SK-N-SH (cell line): ENCODE data around the gene SLX4IP. TPM values are rescaled to one million over a fixed set of nuclear protein-coding genes. Genes with fewer than 3 reads are reported as not detected.

Source experiments
- CTCF ChIA-PET: fragments of 300-600, 350-600 bp; formaldehyde crosslinking; extraction: SDS; loops from one replicate; lab custom pipeline; 2021; lab: Yijun Ruan, JAX
- POLR2A ChIA-PET: fragments of 350-600 bp; sonication (Branson Sonifier 250); formaldehyde crosslinking; extraction: SDS; loops from one replicate; lab custom pipeline; 2020; ENCODE audit warnings: antibody characterized with exemption, inconsistent platforms; lab: Yijun Ruan, JAX
- DNase-seq: peaks from one replicate; pipeline ENCODE4 v3.0.0; 2012
- H2AFZ ChIP-seq: fragments of 200-600 bp; sonication (generic); 2 replicates; pipeline ENCODE4 v1.8.1; 2016; ENCODE audit warnings: antibody characterized with exemption, mild to moderate bottlenecking, low read depth
- H3F3A ChIP-seq: fragments of 200-600 bp; sonication (generic); replicated peaks from 2 replicates; pipeline ENCODE3; 2016; ENCODE audit warnings: antibody characterized with exemption, mild to moderate bottlenecking; ENCODE audit not compliant: insufficient read depth
- H3K27ac ChIP-seq, 2 experiments: fragments of 200-500 bp in 1 of 2; fragments of 200-600 bp in 1 of 2; sonication (Bioruptor generic) in 1 of 2; sonication (generic), shearing (Covaris generic) in 1 of 2; 2 replicates each; pipeline versions ENCODE4 v1.5.1 to v1.6.1; 2014 to 2016; ENCODE audit warnings: low read depth in 2 of 2, inconsistent platforms in 1 of 2, low read length in 1 of 2, mild to moderate bottlenecking in 1 of 2, mixed read lengths in 1 of 2
- H3K27me3 ChIP-seq: fragments of 200-600 bp; sonication (generic), shearing (Covaris generic); 2 replicates; pipeline ENCODE4 v1.6.1; 2016; ENCODE audit warnings: mixed run types; ENCODE audit not compliant: insufficient read depth
- H3K36me3 ChIP-seq, 2 experiments: fragments of 200-500 bp in 1 of 2; fragments of 200-600 bp in 1 of 2; sonication (Bioruptor generic) in 1 of 2; sonication (generic) in 1 of 2; replicated peaks in 1 of 2; 2 replicates each; pipeline versions ENCODE3 to v1.5.1; 2014 to 2016; ENCODE audit warnings: low read length in 1 of 2, mild to moderate bottlenecking in 1 of 2; ENCODE audit not compliant: insufficient read depth in 2 of 2, control insufficient read depth in 1 of 2
- H3K4me1 ChIP-seq, 2 experiments: fragments of 200-500 bp in 1 of 2; fragments of 200-600 bp in 1 of 2; sonication (Bioruptor generic) in 1 of 2; sonication (generic), shearing (Covaris generic) in 1 of 2; 2 replicates each; pipeline versions ENCODE4 v1.5.1 to v1.6.1; 2014 to 2016; ENCODE audit warnings: low read depth in 1 of 2, low read length in 1 of 2, mixed run types in 1 of 2; ENCODE audit not compliant: insufficient read depth in 2 of 2, control insufficient read depth in 1 of 2
- H3K4me2 ChIP-seq: fragments of 200-600 bp; sonication (generic), shearing (Covaris generic); 2 replicates; pipeline ENCODE4 v1.6.1; 2017; ENCODE audit warnings: mixed run types
- H3K4me3 ChIP-seq, 2 experiments: fragments of 200-500 bp in 1 of 2; fragments of 200-600 bp in 1 of 2; sonication (Bioruptor generic) in 1 of 2; sonication (generic), shearing (Covaris generic) in 1 of 2; 2 replicates each; pipeline versions ENCODE4 v1.5.1 to v1.8.1; 2014 to 2016; ENCODE audit warnings: low read depth in 2 of 2, inconsistent platforms in 1 of 2, low read length in 1 of 2, mild to moderate bottlenecking in 1 of 2, mixed read lengths in 1 of 2, moderate library complexity in 1 of 2
- H3K79me2 ChIP-seq: fragments of 200-600 bp; sonication (generic); 2 replicates; pipeline ENCODE4 v1.8.1; 2017; ENCODE audit warnings: mild to moderate bottlenecking; ENCODE audit not compliant: insufficient read depth
- H3K9ac ChIP-seq: fragments of 200-600 bp; sonication (generic); 2 replicates; pipeline ENCODE4 v1.6.1; 2017; ENCODE audit warnings: mixed run types
- H3K9me2 ChIP-seq: fragments of 200-600 bp; sonication (generic); 2 replicates; pipeline ENCODE4 v1.6.1; 2017; ENCODE audit warnings: mixed run types
- H3K9me3 ChIP-seq: fragments of 200-600 bp; sonication (generic); 2 replicates; pipeline ENCODE4 v1.6.1; 2017; ENCODE audit warnings: mixed run types, mild to moderate bottlenecking, moderate library complexity
- H4K20me1 ChIP-seq: fragments of 200-600 bp; sonication (generic); 2 replicates; pipeline ENCODE4 v1.6.1; 2017; ENCODE audit warnings: mild to moderate bottlenecking, mixed run types; ENCODE audit not compliant: insufficient read depth
- EP300 ChIP-seq, 2 experiments: IDR thresholded peaks; 2 replicates each; pipeline versions ENCODE4 v1.4.0 to v1.6.1; 2012; ENCODE audit warnings: borderline replicate concordance in 1 of 2, low read depth in 1 of 2, low read length in 1 of 2
- EZH2phosphoT487 ChIP-seq: fragments of 200-600 bp; sonication (generic); IDR thresholded peaks from 2 replicates; pipeline ENCODE4 v1.6.1; 2017; ENCODE audit warnings: low read depth, mixed run types, mild to moderate bottlenecking, antibody characterized with exemption, moderate library complexity, borderline replicate concordance
- FOXJ3 ChIP-seq: sonication (generic); formaldehyde crosslinking; IDR thresholded peaks from 2 replicates; pipeline ENCODE4 v1.5.1; 2020; ENCODE audit warnings: mild to moderate bottlenecking, missing genetic modification reagents
- FOXM1 ChIP-seq: IDR thresholded peaks from 2 replicates; pipeline ENCODE4 v1.4.0; 2012; ENCODE audit warnings: low read depth, mild to moderate bottlenecking
- GABPA ChIP-seq: IDR thresholded peaks from 2 replicates; pipeline ENCODE4 v1.4.0; 2012; ENCODE audit warnings: low read depth, mild to moderate bottlenecking
- JUND ChIP-seq: IDR thresholded peaks from 2 replicates; pipeline ENCODE4 v1.4.0; 2012
- MEF2A ChIP-seq: IDR thresholded peaks from 2 replicates; pipeline ENCODE4 v1.4.0; 2012; ENCODE audit warnings: low read depth, borderline replicate concordance
- MXI1 ChIP-seq: IDR thresholded peaks from 2 replicates; pipeline ENCODE4 v1.6.1; 2012; ENCODE audit warnings: mild to moderate bottlenecking, low read depth, low read length, improper control_type of control experiment
- NFIC ChIP-seq: IDR thresholded peaks from 2 replicates; pipeline ENCODE4 v1.4.0; 2012; ENCODE audit warnings: borderline replicate concordance
- POLR2AphosphoS5 ChIP-seq: IDR thresholded peaks from 2 replicates; pipeline ENCODE4 v1.6.1; 2012; ENCODE audit warnings: low read depth, low read length
- SIN3A ChIP-seq: IDR thresholded peaks from 2 replicates; pipeline ENCODE4 v1.6.1; 2012; ENCODE audit warnings: low read depth, mild to moderate bottlenecking, low read length, moderate library complexity, borderline replicate concordance
- SMC3 ChIP-seq: IDR thresholded peaks from 2 replicates; pipeline ENCODE4 v1.6.1; 2012; ENCODE audit warnings: low read depth, low read length, improper control_type of control experiment
- TCF12 ChIP-seq: IDR thresholded peaks from 2 replicates; pipeline ENCODE4 v1.4.0; 2012
- TEAD4 ChIP-seq: IDR thresholded peaks from 2 replicates; pipeline ENCODE4 v1.4.0; 2012; ENCODE audit warnings: mild to moderate bottlenecking, borderline replicate concordance; ENCODE audit not compliant: insufficient read depth
- WGBS: methylation state at CpG from one replicate; pipeline ENCODE4 v1.1.6; 2017; ENCODE audit warnings: low lambda C conversion rate; 5-methylcytosine and 5-hydroxymethylcytosine counted together
- polyA plus RNA-seq, 3 experiments: library from polyadenylated mRNA; depleted of rRNA; stranded (reverse); fragments of >200 nt; gene quantifications; 2 replicates each; pipeline ENCODE4 v1.2.3, GENCODE V29; 2012
- TF ChIP-seq, protein P1 (sequence below): IDR thresholded peaks from 2 replicates; pipeline ENCODE4 v1.4.0; 2012; ENCODE audit warnings: low read depth, borderline replicate concordance
- TF ChIP-seq, protein P2 (sequence below): fragments of 150-350 bp; IDR thresholded peaks from 2 replicates; pipeline ENCODE4 v1.6.1; 2017; ENCODE audit warnings: antibody characterized with exemption, low read length, low read depth, borderline replicate concordance
- TF ChIP-seq, protein P3 (sequence below): fragments of 150-350 bp; IDR thresholded peaks from 2 replicates; pipeline ENCODE4 v1.6.1; 2016; ENCODE audit warnings: mild to moderate bottlenecking, low read depth, low read length
- TF ChIP-seq, protein P4 (sequence below): IDR thresholded peaks from 2 replicates; pipeline ENCODE4 v1.4.0; 2012; ENCODE audit warnings: low read depth
- TF ChIP-seq, protein P5 (sequence below): IDR thresholded peaks from 2 replicates; pipeline ENCODE4 v1.6.1; 2012; ENCODE audit warnings: mild to moderate bottlenecking, low read depth, low read length, moderate library complexity

SLX4IP gene
- polyA plus RNA-seq, 1 of the 3 experiments (the other 2 are of a cell fraction) = 1.3 TPM

DNA sequence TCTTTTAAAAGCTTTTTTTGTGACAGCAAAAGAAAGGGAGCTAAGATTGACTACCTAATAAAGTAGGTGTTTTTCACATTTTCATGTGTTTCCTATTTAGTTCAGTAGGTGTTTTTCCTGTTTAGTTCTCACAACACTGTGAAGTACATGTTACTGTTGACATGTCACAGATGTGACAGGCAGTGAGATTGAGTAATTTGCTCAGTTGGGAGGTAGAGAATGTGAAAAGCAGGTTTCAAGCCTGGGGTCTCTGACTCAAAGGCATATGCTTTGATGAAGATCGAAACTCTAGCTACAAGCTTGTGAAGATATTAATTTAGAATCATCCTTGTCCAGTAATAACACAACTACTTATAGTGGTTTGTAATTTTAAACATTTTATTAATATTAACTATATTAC, 43.1 kb downstream of the SLX4IP start (continued):
- TF ChIP-seq, protein P1, sequence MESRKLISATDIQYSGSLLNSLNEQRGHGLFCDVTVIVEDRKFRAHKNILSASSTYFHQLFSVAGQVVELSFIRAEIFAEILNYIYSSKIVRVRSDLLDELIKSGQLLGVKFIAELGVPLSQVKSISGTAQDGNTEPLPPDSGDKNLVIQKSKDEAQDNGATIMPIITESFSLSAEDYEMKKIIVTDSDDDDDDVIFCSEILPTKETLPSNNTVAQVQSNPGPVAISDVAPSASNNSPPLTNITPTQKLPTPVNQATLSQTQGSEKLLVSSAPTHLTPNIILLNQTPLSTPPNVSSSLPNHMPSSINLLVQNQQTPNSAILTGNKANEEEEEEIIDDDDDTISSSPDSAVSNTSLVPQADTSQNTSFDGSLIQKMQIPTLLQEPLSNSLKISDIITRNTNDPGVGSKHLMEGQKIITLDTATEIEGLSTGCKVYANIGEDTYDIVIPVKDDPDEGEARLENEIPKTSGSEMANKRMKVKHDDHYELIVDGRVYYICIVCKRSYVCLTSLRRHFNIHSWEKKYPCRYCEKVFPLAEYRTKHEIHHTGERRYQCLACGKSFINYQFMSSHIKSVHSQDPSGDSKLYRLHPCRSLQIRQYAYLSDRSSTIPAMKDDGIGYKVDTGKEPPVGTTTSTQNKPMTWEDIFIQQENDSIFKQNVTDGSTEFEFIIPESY = no peak
- TF ChIP-seq SMC3 = no peak

DNA sequence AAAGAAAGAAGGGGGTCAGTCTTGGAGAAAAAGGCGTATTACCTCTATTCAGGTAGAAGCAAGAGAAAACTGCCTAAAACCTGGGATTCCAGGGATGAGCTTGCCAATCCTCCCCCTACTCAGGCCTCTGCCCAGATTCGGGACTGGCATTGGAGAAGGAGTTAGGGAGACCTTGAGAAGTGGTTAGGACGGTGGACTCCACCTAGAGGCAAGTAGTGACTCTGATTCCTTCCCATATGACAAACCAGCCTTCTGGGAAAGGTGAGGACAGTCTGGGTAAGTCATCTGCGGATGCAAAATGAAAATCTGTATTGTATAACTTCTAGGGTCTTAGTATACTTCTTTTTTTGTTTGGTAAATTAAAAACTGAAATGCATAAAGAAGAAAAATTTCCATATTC, 43.8 kb downstream of the SLX4IP start:
- no peak for DNase-seq
- POLR2A ChIA-PET = no interaction called here
- WGBS = 92% methylated on average over 4 of the region's 4 CpGs
- Histone ChIP-seq H4K20me1 (no peaks in the 10 kb centered on the region), H3F3A (no peaks in the 10 kb centered on the region), H3K9me2 (no peaks in the 10 kb centered on the region), H3K27me3 (no peaks in the 10 kb centered on the region), H3K4me1 (peaks cover 0 to 7% of the 10 kb centered on the region in 2 experiments; a peak in 2 of 4 replicates), H3K36me3 (no peaks in the 10 kb centered on the region), H3K4me2 (no peak overlapping the region), H2AFZ (no peak overlapping the region), H3K79me2 (peaks cover 5% of the 10 kb centered on the region; the same call in 1 of the 2 replicates), H3K9me3 (no peaks in the 10 kb centered on the region), H3K9ac (no peak overlapping the region), H3K4me3 (no peak overlapping the region), H3K27ac (no peak overlapping the region)
- TF ChIP-seq FOXJ3 (CRISPR knock-in tag) = no peak
- TF ChIP-seq MXI1 = no peak
- no peak for TF ChIP-seq TCF12
- TF ChIP-seq NFIC = no peak
- no peak for TF ChIP-seq SMC3
- no peak for TF ChIP-seq SIN3A
- TF ChIP-seq EZH2phosphoT487 = no peak
- TF ChIP-seq, protein P2, sequence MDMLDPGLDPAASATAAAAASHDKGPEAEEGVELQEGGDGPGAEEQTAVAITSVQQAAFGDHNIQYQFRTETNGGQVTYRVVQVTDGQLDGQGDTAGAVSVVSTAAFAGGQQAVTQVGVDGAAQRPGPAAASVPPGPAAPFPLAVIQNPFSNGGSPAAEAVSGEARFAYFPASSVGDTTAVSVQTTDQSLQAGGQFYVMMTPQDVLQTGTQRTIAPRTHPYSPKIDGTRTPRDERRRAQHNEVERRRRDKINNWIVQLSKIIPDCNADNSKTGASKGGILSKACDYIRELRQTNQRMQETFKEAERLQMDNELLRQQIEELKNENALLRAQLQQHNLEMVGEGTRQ = no peak
- TF ChIP-seq MEF2A = no peak
- TF ChIP-seq, protein P1 = no peak
- TF ChIP-seq FOXM1 = no peak
- no peak for TF ChIP-seq POLR2AphosphoS5
- TF ChIP-seq TEAD4 = no peak
- TF ChIP-seq, protein P3, sequence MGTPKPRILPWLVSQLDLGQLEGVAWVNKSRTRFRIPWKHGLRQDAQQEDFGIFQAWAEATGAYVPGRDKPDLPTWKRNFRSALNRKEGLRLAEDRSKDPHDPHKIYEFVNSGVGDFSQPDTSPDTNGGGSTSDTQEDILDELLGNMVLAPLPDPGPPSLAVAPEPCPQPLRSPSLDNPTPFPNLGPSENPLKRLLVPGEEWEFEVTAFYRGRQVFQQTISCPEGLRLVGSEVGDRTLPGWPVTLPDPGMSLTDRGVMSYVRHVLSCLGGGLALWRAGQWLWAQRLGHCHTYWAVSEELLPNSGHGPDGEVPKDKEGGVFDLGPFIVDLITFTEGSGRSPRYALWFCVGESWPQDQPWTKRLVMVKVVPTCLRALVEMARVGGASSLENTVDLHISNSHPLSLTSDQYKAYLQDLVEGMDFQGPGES = no peak
- TF ChIP-seq GABPA = no peak
- no peak for TF ChIP-seq EP300 (IDR thresholded peaks at IDR 0.05; ENCODE audit: borderline replicate concordance in 1 of 2, low read depth in 1 of 2, low read length in 1 of 2)
- no peak for TF ChIP-seq JUND
- TF ChIP-seq, protein P4, sequence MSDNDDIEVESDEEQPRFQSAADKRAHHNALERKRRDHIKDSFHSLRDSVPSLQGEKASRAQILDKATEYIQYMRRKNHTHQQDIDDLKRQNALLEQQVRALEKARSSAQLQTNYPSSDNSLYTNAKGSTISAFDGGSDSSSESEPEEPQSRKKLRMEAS = no peak
- TF ChIP-seq, protein P5, sequence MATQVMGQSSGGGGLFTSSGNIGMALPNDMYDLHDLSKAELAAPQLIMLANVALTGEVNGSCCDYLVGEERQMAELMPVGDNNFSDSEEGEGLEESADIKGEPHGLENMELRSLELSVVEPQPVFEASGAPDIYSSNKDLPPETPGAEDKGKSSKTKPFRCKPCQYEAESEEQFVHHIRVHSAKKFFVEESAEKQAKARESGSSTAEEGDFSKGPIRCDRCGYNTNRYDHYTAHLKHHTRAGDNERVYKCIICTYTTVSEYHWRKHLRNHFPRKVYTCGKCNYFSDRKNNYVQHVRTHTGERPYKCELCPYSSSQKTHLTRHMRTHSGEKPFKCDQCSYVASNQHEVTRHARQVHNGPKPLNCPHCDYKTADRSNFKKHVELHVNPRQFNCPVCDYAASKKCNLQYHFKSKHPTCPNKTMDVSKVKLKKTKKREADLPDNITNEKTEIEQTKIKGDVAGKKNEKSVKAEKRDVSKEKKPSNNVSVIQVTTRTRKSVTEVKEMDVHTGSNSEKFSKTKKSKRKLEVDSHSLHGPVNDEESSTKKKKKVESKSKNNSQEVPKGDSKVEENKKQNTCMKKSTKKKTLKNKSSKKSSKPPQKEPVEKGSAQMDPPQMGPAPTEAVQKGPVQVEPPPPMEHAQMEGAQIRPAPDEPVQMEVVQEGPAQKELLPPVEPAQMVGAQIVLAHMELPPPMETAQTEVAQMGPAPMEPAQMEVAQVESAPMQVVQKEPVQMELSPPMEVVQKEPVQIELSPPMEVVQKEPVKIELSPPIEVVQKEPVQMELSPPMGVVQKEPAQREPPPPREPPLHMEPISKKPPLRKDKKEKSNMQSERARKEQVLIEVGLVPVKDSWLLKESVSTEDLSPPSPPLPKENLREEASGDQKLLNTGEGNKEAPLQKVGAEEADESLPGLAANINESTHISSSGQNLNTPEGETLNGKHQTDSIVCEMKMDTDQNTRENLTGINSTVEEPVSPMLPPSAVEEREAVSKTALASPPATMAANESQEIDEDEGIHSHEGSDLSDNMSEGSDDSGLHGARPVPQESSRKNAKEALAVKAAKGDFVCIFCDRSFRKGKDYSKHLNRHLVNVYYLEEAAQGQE = no peak
- CTCF ChIA-PET = interaction anchor here (1.0 to 2.6 kb wide), 2 partner anchors 11 to 58 kb away, joined by 3 to 7 read pairs; no protein-coding TSS in a partner anchor
